Motor neuron (in vitro differentiated cells): Measurements from ENCODE around the gene GSX1. TPM values are rescaled to one million over a fixed set of nuclear protein-coding genes. Genes with fewer than 3 reads are reported as not detected.

ENCODE experiments used
- total RNA-seq, 8 experiments: library from RNA; unstranded; fragments of 300-600 nt; gene quantifications; 2 replicates each; pipeline versions ENCODE4 v1.2.3 to v1.2.4, GENCODE V29; 2022

The GSX1 gene
- total RNA-seq, 8 experiments from 2014 or later = 0.09 to 1.2 (median 0.26) TPM; not detected in 2

Other genes with a start within 250 kb of the GSX1 start
- gene LNX2, start 172.0 kb upstream of the GSX1 start, total RNA-seq = 1 to 10 TPM; 3.2 to 7.6 (median 5.7) TPM
- gene POLR1D, start 170.6 kb upstream of the GSX1 start, total RNA-seq = 100 to 1,000 TPM in 7 of 8 experiments, 10 to 100 TPM in 1; 74.3 to 139 (median 128) TPM
- under 1 TPM in 4 of 8 experiments, not detected in 4; 0.10 to 0.71 (median 0.22) TPM for gene PDX1, start 127.5 kb downstream of the GSX1 start, total RNA-seq
- gene CDX2, start 176.8 kb downstream of the GSX1 start, total RNA-seq = under 1 TPM in 6 of 8 experiments, not detected in 2; 0.05 to 0.38 (median 0.17) TPM
- not detected for gene URAD, start 196.2 kb downstream of the GSX1 start, total RNA-seq